GM19035 (cell line): Measurements from ENCODE around the gene ENTREP1.

Experiments
- ATAC-seq: cut with Tn5 transposase; IDR thresholded peaks from one replicate; pipeline ENCODE4 v1.9.1; 2021; ENCODE audit not compliant: unreplicated experiment

Gene ENTREP1

GRCh38 chr9:69363191-69363590 lies 38.2 kb downstream of the ENTREP1 start:
- no peak for ATAC-seq

GRCh38 chr9:69364510-69365150 lies 39.6 kb downstream of the ENTREP1 start:
- no peak for ATAC-seq

GRCh38 chr9:69370430-69370829 lies 45.4 kb downstream of the ENTREP1 start:
- ATAC-seq, result no peak

GRCh38 chr9:69371001-69371400 lies 46.0 kb downstream of the ENTREP1 start:
- ATAC-seq, result no peak

GRCh38 chr9:69376651-69377050 lies 51.6 kb downstream of the ENTREP1 start:
- no peak for ATAC-seq

GRCh38 chr9:69377291-69377690 lies 52.3 kb downstream of the ENTREP1 start:
- ATAC-seq, result no peak

GRCh38 chr9:69377981-69378380 lies 53.0 kb downstream of the ENTREP1 start:
- no peak for ATAC-seq

- ATAC-seq, result no peak
Measured at GRCh38 chr9:69379270-69379982, 54.4 kb downstream of the ENTREP1 start.

GRCh38 chr9:69380301-69380700 lies 55.3 kb downstream of the ENTREP1 start:
- no peak for ATAC-seq

GRCh38 chr9:69380811-69381210 lies 55.8 kb downstream of the ENTREP1 start:
- no peak for ATAC-seq

GRCh38 chr9:69382135-69382534 lies 57.1 kb downstream of the ENTREP1 start:
- no peak for ATAC-seq

- no peak for ATAC-seq
Measured at GRCh38 chr9:69385581-69386033, 60.6 kb downstream of the ENTREP1 start.

GRCh38 chr9:69386651-69387050 lies 61.6 kb downstream of the ENTREP1 start:
- ATAC-seq, result no peak

GRCh38 chr9:69388596-69388995 lies 63.6 kb downstream of the ENTREP1 start:
- ATAC-seq, result no peak

- no peak for ATAC-seq
Measured at GRCh38 chr9:69389437-69389995, 64.5 kb downstream of the ENTREP1 start.

- ATAC-seq, result no peak
Measured at GRCh38 chr9:69391487-69391886, 66.5 kb downstream of the ENTREP1 start.

GRCh38 chr9:69391946-69392345 lies 66.9 kb downstream of the ENTREP1 start:
- ATAC-seq, result no peak

- ATAC-seq, result no peak
Measured at GRCh38 chr9:69392826-69393225, 67.8 kb downstream of the ENTREP1 start.

GRCh38 chr9:69393425-69393824 lies 68.4 kb downstream of the ENTREP1 start:
- no peak for ATAC-seq

GRCh38 chr9:69395718-69396117 lies 70.7 kb downstream of the ENTREP1 start:
- ATAC-seq, result no peak

GRCh38 chr9:69396759-69397158 lies 71.7 kb downstream of the ENTREP1 start:
- no peak for ATAC-seq
